A549 treated with CORT108297 at 1 μM for 4 hours (cell line): ENCODE data around the gene TAS2R3. TPM values are rescaled to one million over a fixed set of nuclear protein-coding genes. Genes with fewer than 3 reads are reported as not detected.

Experiments used
- total RNA-seq: library from RNA; stranded (reverse); fragments of 200-300 nt; extraction: Qiagen RNA extraction; gene quantifications from 5 replicates; pipeline ENCODE4 v1.2.3, GENCODE V29; 2022

The TAS2R3 gene
- not detected in 5 replicates for total RNA-seq

GRCh38 chr7:141763797-141764196 lies at the start of gene TAS2R3:
Gene TAS2R3, plus strand, starts transcription at chr7:141764097. Its CDS starts 62 bp downstream, at chr7:141764159.

GRCh38 chr7:141737836-141738591 lies 25.9 kb upstream of the TAS2R3 start, which contains the start of gene SSBP1:
Gene SSBP1, plus strand, starts transcription at chr7:141738358. Its CDS starts 809 bp downstream, at chr7:141739167.

GRCh38 chr7:141776374-141776773 lies 12.5 kb downstream of the TAS2R3 start, which contains the start of gene TAS2R4:
Gene TAS2R4, plus strand, starts transcription at chr7:141776674. Its CDS starts 1,815 bp downstream, at chr7:141778489.

GRCh38 chr7:141789917-141790316 lies 26.0 kb downstream of the TAS2R3 start, which contains the start of gene TAS2R5:
Gene TAS2R5, plus strand, starts transcription at chr7:141790217. Its CDS starts 145 bp downstream, at chr7:141790362.

Other genes with a start within 250 kb of the TAS2R3 start
- 26.2 to 41.1 TPM (median 29.1 TPM) in 5 replicates for gene AGK, start 212.7 kb upstream of the TAS2R3 start, total RNA-seq
- gene DENND11, start 61.9 kb upstream of the TAS2R3 start, total RNA-seq, result 5.4 to 7.0 TPM (median 6.7 TPM) in 5 replicates
- 0.03 TPM in 1 of 5 replicates, not detected in the others for gene WEE2, start 55.7 kb upstream of the TAS2R3 start, total RNA-seq
- gene SSBP1, start 25.7 kb upstream of the TAS2R3 start, total RNA-seq, result 259 to 361 TPM (median 286 TPM) in 5 replicates
- 0.08 to 0.21 TPM (median 0.13 TPM) in 5 replicates for gene TAS2R4, start 12.6 kb downstream of the TAS2R3 start, total RNA-seq
- 0.24 to 0.47 TPM (median 0.35 TPM) in 5 replicates for gene TAS2R5, start 26.1 kb downstream of the TAS2R3 start, total RNA-seq
- not detected in 5 replicates for gene PRSS37, start 77.4 kb downstream of the TAS2R3 start, total RNA-seq
- not detected in 5 replicates for gene OR9A4, start 152.3 kb downstream of the TAS2R3 start, total RNA-seq
- not detected in 5 replicates for gene CLEC5A, start 182.9 kb downstream of the TAS2R3 start, total RNA-seq
- gene TAS2R38, start 209.7 kb downstream of the TAS2R3 start, total RNA-seq, result not detected in 5 replicates
- 0.32 to 0.61 TPM (median 0.46 TPM) in 5 replicates for gene MGAM, start 231.8 kb downstream of the TAS2R3 start, total RNA-seq